Thyroid gland (tissue), 4 donors: Measurements from ENCODE around the gene CCSER1. TPM values are rescaled to one million over a fixed set of nuclear protein-coding genes. Genes with fewer than 3 reads are reported as not detected.

ENCODE experiments used
- DNase-seq, 2 donors: peaks; one replicate each; pipeline ENCODE4 v3.0.0-alpha.2; 2019
- H3K27ac ChIP-seq, 3 donors: fragments of 200-600 bp; sonication (generic); 1 replicate in 2 of 3; 2 replicates in 1 of 3; pipeline ENCODE4 v1.5.1; 2016 to 2019; ENCODE audit warnings: mild to moderate bottlenecking in 1 of 3, moderate library complexity in 1 of 3
- H3K27me3 ChIP-seq: fragments of 200-600 bp; sonication (generic); one replicate; pipeline ENCODE4 v1.5.1; 2019
- H3K36me3 ChIP-seq, 2 donors: fragments of 200-600 bp; sonication (generic); one replicate each; pipeline ENCODE4 v1.5.1; 2016 to 2019
- H3K4me1 ChIP-seq, 2 donors: fragments of 200-600 bp; sonication (generic); one replicate each; pipeline ENCODE4 v1.5.1; 2017 to 2019
- H3K4me3 ChIP-seq, 3 donors: fragments of 200-600 bp; sonication (generic); replicated peaks in 1 of 3; 1 replicate in 2 of 3; 2 replicates in 1 of 3; pipeline ENCODE4 v1.5.1; 2016; ENCODE audit warnings: mild to moderate bottlenecking in 1 of 3
- H3K9me3 ChIP-seq: fragments of 200-600 bp; sonication (generic); one replicate; pipeline ENCODE4 v1.5.1; 2017
- CTCF ChIP-seq, 6 experiments: fragments of 200-600 bp in 3 of 6; fragments of 450-650 bp in 3 of 6; sonication (generic) in 3 of 6; IDR thresholded peaks; one replicate each; pipeline ENCODE4 v1.5.1; 2016 to 2019; ENCODE audit warnings: antibody characterized with exemption in 6 of 6, mild to moderate bottlenecking in 2 of 6, inconsistent platforms in 1 of 6, moderate library complexity in 1 of 6
- POLR2A ChIP-seq, 2 donors: fragments of 450-650 bp; IDR thresholded peaks; one replicate each; pipeline ENCODE4 v1.6.1; 2017; ENCODE audit warnings: antibody characterized with exemption in 2 of 2, mild to moderate bottlenecking in 2 of 2, moderate library complexity in 1 of 2
- WGBS, 2 donors: methylation state at CpG; one replicate each; pipeline ENCODE4 v1.1.5; 2017; 5-methylcytosine and 5-hydroxymethylcytosine counted together
- intact Hi-C: fragments of 100-400 bp; cut with DNase I; formaldehyde crosslinking; loops from one replicate; pipeline ENCODE4 v1.15.1; 2023
- total RNA-seq, 4 donors: library from RNA; depleted of rRNA; stranded (reverse); fragments of >200 nt; gene quantifications; one replicate each; pipeline ENCODE4 v1.2.3, GENCODE V29; 2016

CCSER1 gene
- total RNA-seq, 4 donors from 2014 or later, result 37.7 to 52.3 (median 43.3) TPM

- H3K36me3 ChIP-seq, result no peaks in the 10 kb centered on the region
- intact Hi-C loops, result no loop called here
- no peak for TF ChIP-seq POLR2A (IDR thresholded peaks at IDR 0.05)
- no peak for TF ChIP-seq CTCF (IDR thresholded peaks at IDR 0.05)
- no peak overlapping the region for H3K4me3 ChIP-seq
- H3K9me3 ChIP-seq, result no peaks in the 10 kb centered on the region
- no peaks in the 10 kb centered on the region for H3K27me3 ChIP-seq
- no peaks in the 10 kb centered on the region for H3K4me1 ChIP-seq
- WGBS, 2 donors, result 78 to 81% methylated on average over 2 of the region's 2 CpGs
- DNase-seq, result no peak
- H3K27ac ChIP-seq, result no peak overlapping the region
Observed at GRCh38 chr4:90614371-90614770, 487.2 kb downstream of the CCSER1 start.

- H3K4me3 ChIP-seq, result no peak overlapping the region
- no peaks in the 10 kb centered on the region for H3K9me3 ChIP-seq
- intact Hi-C loops, result no loop called here
- H3K36me3 ChIP-seq, result no peaks in the 10 kb centered on the region
- 81 to 85% methylated on average over 1 of the region's 1 CpG for WGBS, 2 donors
- no peak for DNase-seq
- no peaks in the 10 kb centered on the region for H3K4me1 ChIP-seq
- H3K27me3 ChIP-seq, result no peaks in the 10 kb centered on the region
- no peak overlapping the region for H3K27ac ChIP-seq
- TF ChIP-seq CTCF (IDR thresholded peaks at IDR 0.05) (no peak), POLR2A (IDR thresholded peaks at IDR 0.05) (no peak)
Observed at GRCh38 chr4:90621080-90621479, 493.9 kb downstream of the CCSER1 start.

GRCh38 chr4:90624781-90625180, 497.6 kb downstream of the CCSER1 start:
- WGBS, 2 donors, result 67 to 74% methylated on average over 3 of the region's 3 CpGs
- no peak for TF ChIP-seq CTCF (IDR thresholded peaks at IDR 0.05)
- TF ChIP-seq POLR2A (IDR thresholded peaks at IDR 0.05), result no peak
- H3K36me3 ChIP-seq, result no peaks in the 10 kb centered on the region
- H3K27ac ChIP-seq, result no peak overlapping the region
- H3K4me3 ChIP-seq, result no peak overlapping the region
- no peak for DNase-seq
- no peaks in the 10 kb centered on the region for H3K9me3 ChIP-seq
- no peaks in the 10 kb centered on the region for H3K27me3 ChIP-seq
- intact Hi-C loops, result no loop called here
- H3K4me1 ChIP-seq, result no peaks in the 10 kb centered on the region

- Histone ChIP-seq H3K4me1 (no peaks in the 10 kb centered on the region), H3K9me3 (no peaks in the 10 kb centered on the region), H3K36me3 (no peaks in the 10 kb centered on the region), H3K27me3 (no peaks in the 10 kb centered on the region), H3K27ac (no peak overlapping the region), H3K4me3 (no peak overlapping the region)
- TF ChIP-seq POLR2A (IDR thresholded peaks at IDR 0.05) (no peak), CTCF (IDR thresholded peaks at IDR 0.05) (no peak)
- DNase-seq, result no peak
- 76 to 80% methylated on average over 7 of the region's 7 CpGs for WGBS, 2 donors
- intact Hi-C loops, result no loop called here
Observed at GRCh38 chr4:90641861-90642599, 514.8 kb downstream of the CCSER1 start.

GRCh38 chr4:90643156-90643555, 516.0 kb downstream of the CCSER1 start:
- DNase-seq, result no peak
- intact Hi-C loops, result no loop called here
- Histone ChIP-seq H3K4me3 (no peak overlapping the region), H3K36me3 (no peaks in the 10 kb centered on the region), H3K9me3 (no peaks in the 10 kb centered on the region), H3K27me3 (no peaks in the 10 kb centered on the region), H3K4me1 (no peaks in the 10 kb centered on the region), H3K27ac (no peak overlapping the region)
- no peak for TF ChIP-seq CTCF (IDR thresholded peaks at IDR 0.05)
- TF ChIP-seq POLR2A (IDR thresholded peaks at IDR 0.05), result no peak
- WGBS, 2 donors, result 90 to 94% methylated on average over 1 of the region's 1 CpG
